ENCODE measurements around the gene WNT4. TPM values are rescaled to one million over a fixed set of nuclear protein-coding genes. Genes with fewer than 3 reads are reported as not detected.

Gene WNT4
- total and polyA plus RNA-seq, 2 of the 8 experiments (the other 6 are each of a cell fraction or from before 2014, with no cell fraction given): 1.3 to 6.6 TPM

DNA sequence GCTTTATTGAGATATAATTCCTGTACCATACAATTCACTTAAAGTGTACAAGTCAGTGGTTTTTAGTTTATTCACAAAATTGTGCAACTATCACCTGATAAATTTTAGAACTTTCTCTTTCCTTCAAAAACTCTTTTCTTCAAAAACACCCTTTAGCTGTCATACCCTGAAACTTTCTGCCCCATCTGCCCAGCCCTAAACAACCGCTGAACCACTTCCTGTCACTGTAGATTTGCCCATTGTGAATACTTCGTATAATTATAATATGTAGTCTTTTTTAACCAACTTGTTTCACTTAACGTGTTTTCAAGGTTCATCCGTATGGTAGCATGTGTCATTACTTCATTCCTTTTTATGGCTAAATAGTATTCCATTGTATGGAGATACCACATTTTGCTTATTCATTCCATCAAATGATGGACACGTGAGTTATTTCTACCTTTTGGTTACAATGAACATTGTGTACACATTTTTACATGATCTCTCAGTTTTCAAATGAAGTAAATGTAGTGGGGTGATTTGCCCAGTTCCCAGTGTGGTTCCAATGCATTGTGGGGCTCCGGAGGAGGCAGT is 37.9 kb downstream of the WNT4 start:
- Histone ChIP-seq H4K20me1 (replicated peaks in 1 of 2; ENCODE audit: control insufficient read depth in 1 of 2, insufficient read depth in 2 of 2, low read length in 2 of 2) (peaks cover 2% of the 10 kb centered on the region in 2 experiments), H3K23ac (ENCODE audit: insufficient read length) (no peak overlapping the region), H2BK20ac (ENCODE audit: low read length) (no peak overlapping the region), H2BK120ac (replicated peaks; ENCODE audit: low read depth, low read length) (no peak overlapping the region), H3K9me3 (ENCODE audit: insufficient read depth in 2 of 2, low read depth in 1 of 2, low read length in 1 of 2) (no peaks in the 10 kb centered on the region), H3K56ac (replicated peaks; ENCODE audit: insufficient read length, low read depth, low read length) (no peak overlapping the region), H4K8ac (ENCODE audit: extremely low read depth, insufficient read depth, low read length) (no peak overlapping the region), H3K4me2 (ENCODE audit: insufficient read depth in 1 of 2, low read depth in 2 of 2, low read length in 2 of 2) (no peak overlapping the region), H2AFZ (ENCODE audit: low read length) (no peak overlapping the region), H3K27me3 (replicated peaks in 1 of 4; ENCODE audit: control insufficient read depth in 3 of 4, extremely low read depth in 1 of 4, insufficient read depth in 3 of 4, low read length in 3 of 4) (no peaks in the 10 kb centered on the region), H3K27ac (ENCODE audit: low read depth, low read length) (no peak overlapping the region), H3K14ac (ENCODE audit: insufficient read length) (no peak overlapping the region), H3K79me2 (ENCODE audit: control insufficient read depth in 1 of 2, insufficient read depth in 2 of 2, low read length in 2 of 2) (peaks cover 5 to 19% of the 10 kb centered on the region in 2 experiments; a peak in 3 of 4 replicates), H3K23me2 (ENCODE audit: low read depth, low read length) (no peaks in the 10 kb centered on the region), H3K4me3 (ENCODE audit: extremely low read depth in 1 of 4, insufficient read depth in 2 of 4, low read depth in 3 of 4, low read length in 4 of 4) (no peak overlapping the region), H2AK5ac (ENCODE audit: low read depth, low read length) (no peak overlapping the region), H4K5ac (ENCODE audit: insufficient read length, low read depth, low read length) (no peak overlapping the region), H4K91ac (replicated peaks; ENCODE audit: insufficient read length, low read length) (no peak overlapping the region), H3K79me1 (ENCODE audit: low read depth, low read length) (peaks cover 5% of the 10 kb centered on the region; the same call in 1 of the 2 replicates), H3K18ac (ENCODE audit: extremely low read depth, low read length) (no peak overlapping the region), H3K4me1 (replicated peaks in 1 of 4; ENCODE audit: control insufficient read depth in 3 of 4, insufficient read depth in 4 of 4, low read length in 3 of 4) (no peaks in the 10 kb centered on the region; a peak in 1 of 7 replicates), H3K4ac (replicated peaks; ENCODE audit: insufficient read length, low read depth, low read length) (no peak overlapping the region), H2BK5ac (ENCODE audit: low read depth, low read length) (no peak overlapping the region), H3K36me3 (ENCODE audit: control insufficient read depth in 2 of 4, insufficient read depth in 4 of 4, low read length in 3 of 4) (no peaks in the 10 kb centered on the region), H2BK12ac (ENCODE audit: low read depth, low read length) (no peak overlapping the region), H3K9ac (replicated peaks in 1 of 4; ENCODE audit: extremely low read depth in 1 of 4, low read depth in 3 of 4, low read length in 3 of 4) (no peak overlapping the region), H2BK15ac (ENCODE audit: low read length) (no peak overlapping the region)
- FAIRE-seq (no peak), DNase-seq (ENCODE audit: low read depth in 1 of 2, low spot score in 2 of 2) (no peak)
- TF ChIP-seq CEBPB (IDR thresholded peaks at IDR 0.05; ENCODE audit: low read depth, low read length): no peak
- no peak for TF ChIP-seq NRF1 (IDR thresholded peaks at IDR 0.05; ENCODE audit: low read depth, low read length)
- no peak for TF ChIP-seq ASH2L (IDR thresholded peaks at IDR 0.05; ENCODE audit: low read length)
- TF ChIP-seq CHD2 (IDR thresholded peaks at IDR 0.05; ENCODE audit: low read length): no peak
- no peak for TF ChIP-seq POLR2AphosphoS5 (IDR thresholded peaks at IDR 0.05; ENCODE audit: low read depth, low read length)
- no peak for TF ChIP-seq JUND (IDR thresholded peaks at IDR 0.05; ENCODE audit: low read length)
- POLR2A ChIA-PET (ENCODE audit: partially characterized antibody): interaction anchor here (1.0 to 1.1 kb wide), 2 partner anchors 10 to 13 kb away, joined by 3 read pairs; no protein-coding TSS in a partner anchor
- 92% methylated on average over 6 of the region's 6 CpGs; no CpG with 5 or more reads in 1 of the 2 experiments for WGBS, 2 experiments (ENCODE audit: extremely low coverage in 1 of 2, insufficient coverage in 1 of 2, insufficient read length in 1 of 2, insufficient replicate concordance in 2 of 2, low coverage in 1 of 2, low lambda C conversion rate in 2 of 2, missing lambda C conversion rate in 1 of 2)
- CTCF ChIA-PET (ENCODE audit: partially characterized antibody): interaction anchor here (0.6 to 8.1 kb wide), 34 partner anchors 8 to 313 kb away, joined by 3 to 46 read pairs (median 4); no protein-coding TSS in a partner anchor
